Adrenal gland (tissue), 12 donors: ENCODE results near the gene RNASE4. TPM values are rescaled to one million over a fixed set of nuclear protein-coding genes. Genes with fewer than 3 reads are reported as not detected.
"Not testable (repeated sequence)": the region's sequence is repeated elsewhere in the genome, so short reads cannot be mapped to it uniquely, and the experiment has no call there.

Source experiments
- DNase-seq, 7 donors: peaks; one replicate each; pipeline ENCODE4 v3.0.0-alpha.2; 2019 to 2020
- H3K27ac ChIP-seq, 5 donors: fragments of 200-600 bp; sonication (generic) in 4 of 5; 1 replicate in 3 of 5; 2 replicates in 2 of 5; pipeline versions ENCODE4 v1.5.1 to v1.8.0; 2016 to 2020; ENCODE audit warnings: mild to moderate bottlenecking in 1 of 5
- H3K27me3 ChIP-seq: fragments of 200-600 bp; 2 replicates; pipeline ENCODE4 v1.8.0; 2021
- H3K36me3 ChIP-seq, 2 donors: fragments of 200-600 bp; replicated peaks in 1 of 2; 1 replicate in 1 of 2; 2 replicates in 1 of 2; pipeline versions ENCODE4 v1.5.1 to v1.8.0; 2018 to 2022
- H3K4me1 ChIP-seq, 2 donors: fragments of 200-600 bp; replicated peaks in 1 of 2; 1 replicate in 1 of 2; 2 replicates in 1 of 2; pipeline versions ENCODE4 v1.5.1 to v1.8.0; 2018 to 2021
- H3K4me3 ChIP-seq, 4 donors: fragments of 200-600 bp; sonication (generic) in 3 of 4; one replicate each; pipeline ENCODE4 v1.5.1; 2016 to 2018
- H3K9me3 ChIP-seq, 3 donors: fragments of 200-600 bp; sonication (generic) in 1 of 3; replicated peaks in 1 of 3; 1 replicate in 2 of 3; 2 replicates in 1 of 3; pipeline versions ENCODE4 v1.5.1 to v1.8.0; 2016 to 2021
- CTCF ChIP-seq, 6 experiments: fragments of 450-650 bp in 4 of 6; fragments of 200-600 bp in 2 of 6; sonication (generic) in 1 of 6; IDR thresholded peaks; 1 replicate in 5 of 6; 2 replicates in 1 of 6; pipeline versions ENCODE4 v1.5.1 to v1.8.0; 2016 to 2021; ENCODE audit warnings: antibody characterized with exemption in 6 of 6, mild to moderate bottlenecking in 2 of 6, moderate library complexity in 1 of 6
- POLR2A ChIP-seq, 2 donors: fragments of 450-650 bp; IDR thresholded peaks; one replicate each; pipeline ENCODE4 v1.6.1; 2017; ENCODE audit warnings: antibody characterized with exemption in 2 of 2, mild to moderate bottlenecking in 2 of 2, moderate library complexity in 1 of 2
- WGBS, 4 donors: extraction: QIAGEN DNeasy Blood & Tissue Kit in 2 of 4; methylation state at CpG; one replicate each; pipeline versions ENCODE4 v1.1.5 to v1.1.7; 2013 to 2017; 5-methylcytosine and 5-hydroxymethylcytosine counted together
- intact Hi-C, 2 donors: fragments of 100-400 bp; cut with DNase I; formaldehyde crosslinking; loops; one replicate each; pipeline versions ENCODE4 v1.14.1 to v1.15.0; 2022 to 2023
- polyA plus RNA-seq, 3 donors: library from polyadenylated mRNA; stranded (reverse); fragments of 200-250 nt in 2 of 3; fragments of 350-450 nt in 1 of 3; fragmentation: Illumina TruSeq in 1 of 3; extraction: RNeasy Lipid Tissue Mini Kit (QIAGEN cat#74804) in 1 of 3; gene quantifications; one replicate each; pipeline ENCODE4 v1.2.3, GENCODE V29; 2013 to 2014
- total RNA-seq, 9 donors: library from RNA; depleted of rRNA in 4 of 9; stranded (reverse); fragments of >200 nt in 4 of 9; fragments of 120-200 nt in 1 of 9; fragmentation: NEBNext Ultra II Directional in 1 of 9; extraction: Animal tissue kit (Norgen Biotek cat#: 25700) in 1 of 9; gene quantifications; one replicate each; pipeline versions ENCODE4 v1.1.0 to v1.2.4, GENCODE V29; 2013 to 2023
- donor health status: healthy with polysubstance abuse.
- donor health status: Bipolar disorder and iron deficiency.
- donor health status: DM: yes; HTN: yes; CAD: no.
- donor health status: DM: no; HTN: no; CAD: no.
- donor health status: DM: no; HTN: no; CAD: no.
- donor health status: DM: yes; HTN: yes; CAD: no.

Gene RNASE4
- total and polyA plus RNA-seq, 12 donors: 1.2 to 24.9 (median 7.8) TPM

GRCh38 chr14:20659813-20660395, 24.5 kb upstream of the RNASE4 start:
- Histone ChIP-seq H3K9me3 (no peaks in the 10 kb centered on the region), H3K27ac (no peak overlapping the region), H3K36me3 (no peaks in the 10 kb centered on the region), H3K27me3 (peaks cover 53% of the 10 kb centered on the region), H3K4me3 (no peak overlapping the region), H3K4me1 (no peaks in the 10 kb centered on the region)
- no peak for DNase-seq
- 41 to 60% (median 57%) methylated on average over 22 to 26 of the region's 26 CpGs for WGBS, 4 donors
- intact Hi-C loops: no loop called here
- TF ChIP-seq CTCF (IDR thresholded peaks at IDR 0.05): no peak
- TF ChIP-seq POLR2A (IDR thresholded peaks at IDR 0.05): no peak

GRCh38 chr14:20661197-20661596, 23.2 kb upstream of the RNASE4 start:
- H3K9me3 ChIP-seq: no peaks in the 10 kb centered on the region
- WGBS, 4 donors: 64 to 81% (median 72%) methylated on average over 2 of the region's 2 CpGs
- no peak for DNase-seq
- no peaks in the 10 kb centered on the region for H3K4me1 ChIP-seq
- H3K4me3 ChIP-seq: no peak overlapping the region
- no peak for TF ChIP-seq CTCF (IDR thresholded peaks at IDR 0.05)
- no peak for TF ChIP-seq POLR2A (IDR thresholded peaks at IDR 0.05)
- intact Hi-C loops: no loop called here
- no peak overlapping the region for H3K27ac ChIP-seq
- H3K27me3 ChIP-seq: peaks cover 47% of the 10 kb centered on the region
- no peaks in the 10 kb centered on the region for H3K36me3 ChIP-seq

GRCh38 chr14:20662968-20663732, 21.2 kb upstream of the RNASE4 start:
- H3K36me3 ChIP-seq: no peaks in the 10 kb centered on the region
- peak overlapping the region in 1 of 4 donors; percentile 21 for H3K4me3 ChIP-seq
- no peak overlapping the region for H3K27ac ChIP-seq
- no peaks in the 10 kb centered on the region for H3K4me1 ChIP-seq
- H3K27me3 ChIP-seq: peaks cover 30% of the 10 kb centered on the region
- intact Hi-C loops: no loop called here
- no peaks in the 10 kb centered on the region for H3K9me3 ChIP-seq
- DNase-seq: peak; percentile 29 to 65 (median 49)
- TF ChIP-seq POLR2A (IDR thresholded peaks at IDR 0.05): no peak
- peak in 5 of 6 experiments; percentile 13 to 50 (median 43) for TF ChIP-seq CTCF (IDR thresholded peaks at IDR 0.05)
- 4 to 5% (median 4%) methylated on average over 16 to 31 of the region's 31 CpGs for WGBS, 4 donors

GRCh38 chr14:20666400-20666961, 17.9 kb upstream of the RNASE4 start:
- DNase-seq, H3K9me3 ChIP-seq, H3K4me1 ChIP-seq, H3K27ac ChIP-seq, H3K4me3 ChIP-seq, H3K36me3 ChIP-seq, H3K27me3 ChIP-seq, intact Hi-C loops: not testable (repeated sequence)
- WGBS, 4 donors: 68 to 85% (median 77%) methylated on average over 7 of the region's 7 CpGs
